ENCODE results near the gene LRRC75A. TPM values are rescaled to one million over a fixed set of nuclear protein-coding genes. Genes with fewer than 3 reads are reported as not detected.

LRRC75A gene
- total RNA-seq, 1 experiment from 2014 or later = 10.1 TPM

DNA sequence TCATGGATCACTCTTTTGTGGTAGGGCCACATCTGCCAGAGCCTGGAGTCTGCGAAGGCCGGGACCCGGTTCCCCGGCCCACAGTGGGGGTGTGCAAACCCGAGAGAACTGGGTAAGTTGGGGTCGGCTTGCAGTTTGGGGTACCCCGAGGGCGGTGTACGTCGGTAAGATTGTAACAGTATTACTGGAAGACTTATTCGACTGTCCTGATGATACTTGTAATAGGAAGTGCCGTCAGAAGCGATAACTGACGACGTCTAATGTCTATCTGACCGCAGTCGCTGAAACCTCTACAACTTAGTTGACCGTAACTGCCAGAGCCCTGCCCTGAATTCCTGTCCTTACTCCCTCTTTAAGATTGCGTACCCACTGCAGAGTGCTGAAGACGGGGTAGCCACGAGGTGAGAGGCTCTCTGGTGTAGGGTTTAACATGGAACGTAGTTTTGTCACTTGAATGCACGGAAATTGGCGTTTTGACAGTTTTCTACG, 52.6 kb downstream of the LRRC75A start:
- peak overlapping the region; percentile 74 for H3K27ac ChIP-seq (ENCODE audit: insufficient read length, low read depth, low read length)

More for the DNA sequence above, 52.6 kb downstream of the LRRC75A start:
- no peak overlapping the region for H3T11ph ChIP-seq (ENCODE audit: low read length)
- WGBS (ENCODE audit: extremely low coverage, insufficient read length, low lambda C conversion rate) = no CpG with 5 or more reads among the region's 25 CpGs
- no peaks in the 10 kb centered on the region for H3K27me3 ChIP-seq (ENCODE audit: insufficient read depth, low read length)
- peak overlapping the region; percentile 99 for H3K9ac ChIP-seq (ENCODE audit: extremely low read depth, insufficient read length, low read length)
- H2BK12ac ChIP-seq (ENCODE audit: insufficient read length, low read depth, low read length) = no peak overlapping the region
- H3K4me1 Mint-ChIP-seq = peaks cover 49 to 62% of the 10 kb centered on the region in 2 experiments
- peaks cover 9% of the 10 kb centered on the region for H3K79me1 ChIP-seq (ENCODE audit: insufficient read depth, low read depth, low read length, poor library complexity, severe bottlenecking)
- no peak overlapping the region for H2AFZ ChIP-seq (ENCODE audit: low read length)
- no peak overlapping the region for H2BK20ac ChIP-seq (ENCODE audit: low read depth, low read length, poor library complexity, severe bottlenecking)
- H3K4ac ChIP-seq (ENCODE audit: low read depth, low read length) = no peak overlapping the region
- TF ChIP-seq, protein P1, sequence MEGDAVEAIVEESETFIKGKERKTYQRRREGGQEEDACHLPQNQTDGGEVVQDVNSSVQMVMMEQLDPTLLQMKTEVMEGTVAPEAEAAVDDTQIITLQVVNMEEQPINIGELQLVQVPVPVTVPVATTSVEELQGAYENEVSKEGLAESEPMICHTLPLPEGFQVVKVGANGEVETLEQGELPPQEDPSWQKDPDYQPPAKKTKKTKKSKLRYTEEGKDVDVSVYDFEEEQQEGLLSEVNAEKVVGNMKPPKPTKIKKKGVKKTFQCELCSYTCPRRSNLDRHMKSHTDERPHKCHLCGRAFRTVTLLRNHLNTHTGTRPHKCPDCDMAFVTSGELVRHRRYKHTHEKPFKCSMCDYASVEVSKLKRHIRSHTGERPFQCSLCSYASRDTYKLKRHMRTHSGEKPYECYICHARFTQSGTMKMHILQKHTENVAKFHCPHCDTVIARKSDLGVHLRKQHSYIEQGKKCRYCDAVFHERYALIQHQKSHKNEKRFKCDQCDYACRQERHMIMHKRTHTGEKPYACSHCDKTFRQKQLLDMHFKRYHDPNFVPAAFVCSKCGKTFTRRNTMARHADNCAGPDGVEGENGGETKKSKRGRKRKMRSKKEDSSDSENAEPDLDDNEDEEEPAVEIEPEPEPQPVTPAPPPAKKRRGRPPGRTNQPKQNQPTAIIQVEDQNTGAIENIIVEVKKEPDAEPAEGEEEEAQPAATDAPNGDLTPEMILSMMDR (conservative IDR thresholded peaks at IDR 0.05) = no peak
- H3K56ac ChIP-seq (ENCODE audit: insufficient read length, low read depth, low read length) = peak overlapping the region; percentile 28
- H3K23ac ChIP-seq (ENCODE audit: insufficient read length, low read depth, low read length) = no peak overlapping the region
- peaks cover 42 to 54% (median 54%) of the 10 kb centered on the region in 3 experiments for H3K36me3 Mint-ChIP-seq (ENCODE audit: insufficient read depth in 1 of 3, low read depth in 3 of 3)
- H3K9me3 Mint-ChIP-seq = peaks cover 0 to 2% of the 10 kb centered on the region in 2 experiments; a peak in 1 of 5 replicates
- peaks cover 5% of the 10 kb centered on the region; the same call in 1 of the 2 replicates for H3K79me2 ChIP-seq (ENCODE audit: insufficient read depth, low read length)
- H3K18ac ChIP-seq (ENCODE audit: insufficient read length, low read depth, low read length) = no peak overlapping the region
- H2AK5ac ChIP-seq (ENCODE audit: insufficient read length, low read length) = no peak overlapping the region
- H2BK15ac ChIP-seq (ENCODE audit: low read depth, low read length) = no peak overlapping the region
- H4K5ac ChIP-seq (ENCODE audit: insufficient read length, low read depth, low read length) = no peak overlapping the region
- peak overlapping the region; percentile 92 to 99 (median 98) for H3K27ac Mint-ChIP-seq
- peaks cover 9% of the 10 kb centered on the region for H3K23me2 ChIP-seq (ENCODE audit: insufficient read length, low read depth, low read length, poor library complexity, severe bottlenecking)
- 0 out of 2 replicates have a peak, but pooled peaks cover 4% of the 10 kb centered on the region for H3K4me1 ChIP-seq (ENCODE audit: insufficient read depth, low read length)
- H3K9me3 ChIP-seq (ENCODE audit: control insufficient read depth, low read depth, low read length) = no peaks in the 10 kb centered on the region
- H2BK5ac ChIP-seq (ENCODE audit: insufficient read length, low read length) = no peak overlapping the region
- peak overlapping the region; percentile 99 for H3K4me3 Mint-ChIP-seq
- DNase-seq = no peak
- peaks cover 5% of the 10 kb centered on the region for H3K27me3 Mint-ChIP-seq (ENCODE audit: low read depth)
- H2BK120ac ChIP-seq (ENCODE audit: low read depth, low read length, poor library complexity, severe bottlenecking) = no peak overlapping the region
- H3K4me2 ChIP-seq (ENCODE audit: insufficient read depth, insufficient read length, low read length) = peak overlapping the region; percentile 97
- H4K91ac ChIP-seq (ENCODE audit: insufficient read length, low read depth, low read length) = no peak overlapping the region
- no peaks in the 10 kb centered on the region for H4K20me1 ChIP-seq (ENCODE audit: control insufficient read depth, insufficient read depth, insufficient read length)
- no peak overlapping the region for H4K8ac ChIP-seq (replicated peaks; ENCODE audit: insufficient read length, low read depth, low read length)
- H3K14ac ChIP-seq (ENCODE audit: insufficient read depth, low read length) = peak overlapping the region; percentile 71; the same call in 1 of the 2 replicates
